ENCODE measurements around the gene JADE1.

JADE1 gene

GRCh38 chr4:128916832-128917231 lies 107.3 kb downstream of the JADE1 start:
- in situ Hi-C loops (cut with HindIII; ENCODE audit: low pct_ligation_motif_present, low pct_unique_long_range_greater_than_20kb, low sequenced_read_pairs) = no loop called here
- no peak for DNase-seq

- DNase-seq = no peak
- in situ Hi-C loops (cut with HindIII; ENCODE audit: low pct_ligation_motif_present, low pct_unique_long_range_greater_than_20kb, low sequenced_read_pairs) = no loop called here
These were observed 108.3 kb downstream of the JADE1 start for GRCh38 chr4:128917781-128918180.

GRCh38 chr4:128921954-128922353 lies 112.5 kb downstream of the JADE1 start:
- in situ Hi-C loops (cut with HindIII; ENCODE audit: low pct_ligation_motif_present, low pct_unique_long_range_greater_than_20kb, low sequenced_read_pairs) = no loop called here
- DNase-seq = no peak

All from ACHN (cell line).